Panc1 (cell line): ENCODE data around the gene HSD17B1. TPM values are rescaled to one million over a fixed set of nuclear protein-coding genes. Genes with fewer than 3 reads are reported as not detected.

Source experiments
- ATAC-seq: fragments of 200-7000 bp; cut with Tn5 transposase; 2 replicates; pipeline ENCODE4 v1.9.1; 2020; ENCODE audit warnings: mild to moderate bottlenecking, moderate library complexity
- BruUV-seq: library from RNA; stranded (reverse); fragments of 400-500 nt; replicated peaks from 2 replicates; lab custom pipeline; 2021; lab: Mats Ljungman, UMichigan
- CTCF ChIA-PET: fragments of 300-600 bp; sonication (Branson Sonifier 250); formaldehyde crosslinking; loops from one replicate; lab custom pipeline; 2022; ENCODE audit warnings: antibody characterized with exemption; lab: Charles Lee
- POLR2A ChIA-PET: fragments of 300-600 bp; sonication (Branson Sonifier 250); formaldehyde crosslinking; loops from one replicate; lab custom pipeline; 2022; ENCODE audit warnings: antibody characterized with exemption; lab: Charles Lee
- DNase-seq: peaks from one replicate; pipeline ENCODE4 v3.0.0-alpha.2; 2010; ENCODE audit warnings: low read depth, low spot score
- H3K27ac ChIP-seq: 2 replicates; pipeline ENCODE4 v1.5.1; 2011; ENCODE audit warnings: mild to moderate bottlenecking, low read length, inconsistent platforms
- H3K27me3 ChIP-seq: fragments of 200-500 bp; sonication (Bioruptor generic); 2 replicates; pipeline ENCODE4 v1.6.0; 2014; ENCODE audit warnings: low read length, inconsistent platforms; ENCODE audit not compliant: control insufficient read depth, insufficient read depth
- H3K36me3 ChIP-seq: fragments of 200-500 bp; sonication (Bioruptor generic); 2 replicates; pipeline ENCODE4 v1.5.1; 2014; ENCODE audit warnings: inconsistent platforms, mild to moderate bottlenecking, low read length, moderate library complexity; ENCODE audit not compliant: control insufficient read depth, insufficient read depth
- H3K4me1 ChIP-seq: 2 replicates; pipeline ENCODE4 v1.5.1; 2011; ENCODE audit warnings: inconsistent platforms, mild to moderate bottlenecking, low read length, moderate library complexity; ENCODE audit not compliant: control insufficient read depth, insufficient read depth
- H3K4me3 ChIP-seq, 2 experiments: 2 replicates each; pipeline ENCODE4 v1.5.1; 2011 to 2012; ENCODE audit warnings: low read depth in 2 of 2, low read length in 2 of 2, mild to moderate bottlenecking in 2 of 2, inconsistent platforms in 1 of 2, moderate library complexity in 1 of 2
- H3K9me3 ChIP-seq: fragments of 200-500 bp; sonication (Bioruptor generic); 2 replicates; pipeline ENCODE4 v1.5.1; 2014; ENCODE audit warnings: low read depth, mild to moderate bottlenecking, inconsistent platforms, low read length, moderate library complexity; ENCODE audit not compliant: control insufficient read depth, insufficient read depth
- POLR2AphosphoS5 ChIP-seq: IDR thresholded peaks from 2 replicates; pipeline ENCODE4 v1.6.1; 2012; ENCODE audit warnings: mild to moderate bottlenecking, low read depth, low read length, moderate library complexity
- SIN3A ChIP-seq: IDR thresholded peaks from 2 replicates; pipeline ENCODE4 v1.6.1; 2012; ENCODE audit warnings: low read depth, mild to moderate bottlenecking, low read length, moderate library complexity, borderline replicate concordance; ENCODE audit not compliant: insufficient read depth
- TCF7L2 ChIP-seq: IDR thresholded peaks from 2 replicates; pipeline ENCODE4 v1.6.1; 2011; ENCODE audit warnings: mild to moderate bottlenecking, low read depth, low read length, inconsistent platforms
- in situ Hi-C: cut with HindIII; loops from 2 replicates; pipeline ENCODE4 v1.10.0; 2016; ENCODE audit warnings: low sequenced_read_pairs, low pct_unique_long_range_greater_than_20kb
- intact Hi-C: fragments of 100-400 bp; cut with micrococcal nuclease; formaldehyde crosslinking; loops from one replicate; pipeline ENCODE4 v1.10.0; 2022; ENCODE audit not compliant: unreplicated experiment
- total RNA-seq: library from RNA; stranded (reverse); gene quantifications from one replicate; pipeline ENCODE4 v1.2.1, GENCODE V29; 2021; ENCODE audit not compliant: unreplicated experiment
- TF ChIP-seq, protein P1 (sequence below), 2 experiments: IDR thresholded peaks; 2 replicates each; pipeline ENCODE4 v1.6.1; 2011 to 2012; ENCODE audit warnings: low read depth in 2 of 2, control low read depth in 1 of 2, low read length in 1 of 2, mild to moderate bottlenecking in 1 of 2, moderate library complexity in 1 of 2; ENCODE audit not compliant: insufficient read depth in 1 of 2
- TF ChIP-seq, protein P2 (sequence below): fragments of 450-650 bp; IDR thresholded peaks from 2 replicates; pipeline ENCODE4 v1.5.1; 2017; ENCODE audit warnings: mild to moderate bottlenecking

Gene HSD17B1
- total RNA-seq, 1 experiment from 2014 or later, result 5.4 TPM

DNA sequence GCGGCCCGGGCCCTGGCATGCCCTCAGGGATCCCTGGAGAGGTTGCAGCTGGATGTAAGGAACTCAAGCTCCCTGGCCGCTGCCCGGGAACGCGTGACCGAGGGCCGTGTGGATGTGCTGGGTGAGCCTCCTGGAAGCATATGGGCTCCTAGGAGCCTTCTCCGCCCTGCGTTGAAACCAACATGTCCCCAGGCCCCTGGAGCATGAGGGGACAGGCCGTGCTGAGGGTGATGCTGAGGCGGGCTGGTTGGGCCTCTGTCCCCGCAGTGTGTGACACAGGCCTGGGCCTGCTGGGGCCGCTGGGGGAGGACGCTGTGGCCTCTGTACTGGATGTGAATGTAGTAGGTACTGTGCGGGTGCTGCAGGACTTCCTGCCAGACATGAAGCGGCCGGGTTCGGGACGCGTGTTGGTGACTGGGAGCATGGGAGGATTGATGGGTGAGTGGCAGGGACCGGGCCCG lies 5.7 kb upstream of the HSD17B1 start:
- DNase-seq (no peak), ATAC-seq (no peak)
- Histone ChIP-seq H3K9me3 (no peaks in the 10 kb centered on the region), H3K36me3 (no peaks in the 10 kb centered on the region), H3K4me3 (no peak overlapping the region), H3K27ac (no peak overlapping the region), H3K4me1 (peaks cover 6% of the 10 kb centered on the region; the same call in 1 of the 2 replicates), H3K27me3 (no peaks in the 10 kb centered on the region)
- in situ Hi-C loops, result no loop called here
- ChIA-PET CTCF (no interaction called here), POLR2A (no interaction called here)
- TF ChIP-seq, protein P1, sequence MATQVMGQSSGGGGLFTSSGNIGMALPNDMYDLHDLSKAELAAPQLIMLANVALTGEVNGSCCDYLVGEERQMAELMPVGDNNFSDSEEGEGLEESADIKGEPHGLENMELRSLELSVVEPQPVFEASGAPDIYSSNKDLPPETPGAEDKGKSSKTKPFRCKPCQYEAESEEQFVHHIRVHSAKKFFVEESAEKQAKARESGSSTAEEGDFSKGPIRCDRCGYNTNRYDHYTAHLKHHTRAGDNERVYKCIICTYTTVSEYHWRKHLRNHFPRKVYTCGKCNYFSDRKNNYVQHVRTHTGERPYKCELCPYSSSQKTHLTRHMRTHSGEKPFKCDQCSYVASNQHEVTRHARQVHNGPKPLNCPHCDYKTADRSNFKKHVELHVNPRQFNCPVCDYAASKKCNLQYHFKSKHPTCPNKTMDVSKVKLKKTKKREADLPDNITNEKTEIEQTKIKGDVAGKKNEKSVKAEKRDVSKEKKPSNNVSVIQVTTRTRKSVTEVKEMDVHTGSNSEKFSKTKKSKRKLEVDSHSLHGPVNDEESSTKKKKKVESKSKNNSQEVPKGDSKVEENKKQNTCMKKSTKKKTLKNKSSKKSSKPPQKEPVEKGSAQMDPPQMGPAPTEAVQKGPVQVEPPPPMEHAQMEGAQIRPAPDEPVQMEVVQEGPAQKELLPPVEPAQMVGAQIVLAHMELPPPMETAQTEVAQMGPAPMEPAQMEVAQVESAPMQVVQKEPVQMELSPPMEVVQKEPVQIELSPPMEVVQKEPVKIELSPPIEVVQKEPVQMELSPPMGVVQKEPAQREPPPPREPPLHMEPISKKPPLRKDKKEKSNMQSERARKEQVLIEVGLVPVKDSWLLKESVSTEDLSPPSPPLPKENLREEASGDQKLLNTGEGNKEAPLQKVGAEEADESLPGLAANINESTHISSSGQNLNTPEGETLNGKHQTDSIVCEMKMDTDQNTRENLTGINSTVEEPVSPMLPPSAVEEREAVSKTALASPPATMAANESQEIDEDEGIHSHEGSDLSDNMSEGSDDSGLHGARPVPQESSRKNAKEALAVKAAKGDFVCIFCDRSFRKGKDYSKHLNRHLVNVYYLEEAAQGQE (IDR thresholded peaks at IDR 0.05; ENCODE audit: insufficient read depth in 1 of 2, low read depth in 2 of 2, low read length in 1 of 2), result no peak
- TF ChIP-seq, protein P2, sequence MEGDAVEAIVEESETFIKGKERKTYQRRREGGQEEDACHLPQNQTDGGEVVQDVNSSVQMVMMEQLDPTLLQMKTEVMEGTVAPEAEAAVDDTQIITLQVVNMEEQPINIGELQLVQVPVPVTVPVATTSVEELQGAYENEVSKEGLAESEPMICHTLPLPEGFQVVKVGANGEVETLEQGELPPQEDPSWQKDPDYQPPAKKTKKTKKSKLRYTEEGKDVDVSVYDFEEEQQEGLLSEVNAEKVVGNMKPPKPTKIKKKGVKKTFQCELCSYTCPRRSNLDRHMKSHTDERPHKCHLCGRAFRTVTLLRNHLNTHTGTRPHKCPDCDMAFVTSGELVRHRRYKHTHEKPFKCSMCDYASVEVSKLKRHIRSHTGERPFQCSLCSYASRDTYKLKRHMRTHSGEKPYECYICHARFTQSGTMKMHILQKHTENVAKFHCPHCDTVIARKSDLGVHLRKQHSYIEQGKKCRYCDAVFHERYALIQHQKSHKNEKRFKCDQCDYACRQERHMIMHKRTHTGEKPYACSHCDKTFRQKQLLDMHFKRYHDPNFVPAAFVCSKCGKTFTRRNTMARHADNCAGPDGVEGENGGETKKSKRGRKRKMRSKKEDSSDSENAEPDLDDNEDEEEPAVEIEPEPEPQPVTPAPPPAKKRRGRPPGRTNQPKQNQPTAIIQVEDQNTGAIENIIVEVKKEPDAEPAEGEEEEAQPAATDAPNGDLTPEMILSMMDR, result no peak
- TF ChIP-seq TCF7L2 (no peak), POLR2AphosphoS5 (no peak), SIN3A (no peak)
- intact Hi-C loops, result no loop called here
- BruUV-seq, result no TSS peak

DNA sequence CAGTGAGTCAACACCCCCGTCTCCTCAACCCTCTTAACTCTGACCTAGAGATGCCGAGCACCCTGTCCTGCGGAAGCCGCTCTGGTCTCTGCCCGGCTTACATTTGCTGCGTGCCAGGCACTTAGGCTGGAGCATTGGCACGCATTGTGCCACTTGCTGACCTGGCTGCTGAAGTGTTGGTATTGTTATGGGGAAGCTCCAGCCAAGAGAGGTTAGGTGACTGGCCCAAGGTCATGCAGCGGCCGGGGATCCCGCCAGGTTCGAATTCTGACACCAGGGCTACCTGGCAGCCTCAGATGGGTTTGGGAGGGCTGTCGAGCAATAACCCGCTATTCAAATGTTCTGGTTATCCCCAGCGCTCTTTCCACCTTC lies 5.0 kb upstream of the HSD17B1 start:
- ChIA-PET CTCF (interaction anchor here (1.0 to 1.1 kb wide), 2 partner anchors 18 to 216 kb away, joined by 3 read pairs; no protein-coding TSS in a partner anchor), POLR2A (interaction anchor here (0.5 kb wide), 1 partner anchor 219 kb away, joined by 5 read pairs; no protein-coding TSS in a partner anchor)
- Histone ChIP-seq H3K36me3 (no peaks in the 10 kb centered on the region), H3K27me3 (no peaks in the 10 kb centered on the region), H3K4me1 (peaks cover 6% of the 10 kb centered on the region; the same call in 1 of the 2 replicates), H3K27ac (no peak overlapping the region), H3K4me3 (peak overlapping the region; percentile 36 to 52), H3K9me3 (no peaks in the 10 kb centered on the region)
- intact Hi-C loops, result no loop called here
- no TSS peak for BruUV-seq
- ATAC-seq, result peak; percentile 17; the same call in 1 of the 2 replicates
- no peak for TF ChIP-seq POLR2AphosphoS5
- no peak for TF ChIP-seq TCF7L2
- TF ChIP-seq, protein P2, result no peak
- TF ChIP-seq, protein P1 (IDR thresholded peaks at IDR 0.05; ENCODE audit: insufficient read depth in 1 of 2, low read depth in 2 of 2, low read length in 1 of 2), result no peak
- no peak for TF ChIP-seq SIN3A
- DNase-seq, result no peak
- in situ Hi-C loops, result no loop called here
